Osteoblast (primary cell): ENCODE data around the gene GRHPR. TPM values are rescaled to one million over a fixed set of nuclear protein-coding genes. Genes with fewer than 3 reads are reported as not detected.
A peak's percentile ranks its signal among the peaks of the same experiment; 100 is the strongest.

Source experiments
- DNase-seq: peaks from one replicate; pipeline ENCODE4 v3.0.0; 2011; ENCODE audit warnings: low spot score, mixed read lengths; ENCODE audit not compliant: insufficient read length; ENCODE audit errors: missing footprints
- H2AFZ ChIP-seq: 2 replicates; pipeline ENCODE4 v1.6.0; 2011; ENCODE audit warnings: mild to moderate bottlenecking, low read length
- H3K27ac ChIP-seq: 2 replicates; pipeline ENCODE4 v1.5.1; 2011; ENCODE audit warnings: mild to moderate bottlenecking, low read depth, low read length, moderate library complexity
- H3K27me3 ChIP-seq: 2 replicates; pipeline ENCODE4 v1.6.0; 2012; ENCODE audit warnings: mild to moderate bottlenecking, control low read depth, inconsistent platforms, low read length, moderate library complexity; ENCODE audit not compliant: insufficient read depth
- H3K36me3 ChIP-seq: 2 replicates; pipeline ENCODE4 v1.5.1; 2011; ENCODE audit warnings: mild to moderate bottlenecking, low read length, control low read depth, moderate library complexity; ENCODE audit not compliant: insufficient read depth
- H3K4me1 ChIP-seq: 2 replicates; pipeline ENCODE4 v1.5.1; 2011; ENCODE audit warnings: mild to moderate bottlenecking, low read length, control low read depth, moderate library complexity; ENCODE audit not compliant: insufficient read depth
- H3K4me2 ChIP-seq: 2 replicates; pipeline ENCODE4 v1.6.0; 2011; ENCODE audit warnings: mild to moderate bottlenecking, low read length; ENCODE audit not compliant: insufficient read depth
- H3K4me3 ChIP-seq: fragments of 200-600 bp; sonication (generic); 3 replicates; pipeline ENCODE4 v1.5.1; 2012; ENCODE audit warnings: mild to moderate bottlenecking, low read length, inconsistent platforms; ENCODE audit not compliant: insufficient read depth
- H3K79me2 ChIP-seq: 2 replicates; pipeline ENCODE4 v1.6.0; 2012; ENCODE audit warnings: mild to moderate bottlenecking, low read length, control low read depth, inconsistent platforms; ENCODE audit not compliant: insufficient read depth
- H3K9me3 ChIP-seq: 2 replicates; pipeline ENCODE4 v1.5.1; 2011; ENCODE audit warnings: low read depth, low read length, control low read depth
- H4K20me1 ChIP-seq: 2 replicates; pipeline ENCODE4 v1.6.0; 2012; ENCODE audit warnings: mild to moderate bottlenecking, low read length, control low read depth; ENCODE audit not compliant: insufficient read depth
- total RNA-seq: library from RNA; depleted of rRNA; stranded (reverse); fragments of >200 nt; gene quantifications from 2 replicates; pipeline ENCODE4 v1.2.3, GENCODE V29; 2012
- TF ChIP-seq, protein P1 (sequence below): IDR thresholded peaks from 2 replicates; pipeline ENCODE4 v1.5.1; 2011; ENCODE audit warnings: mild to moderate bottlenecking, low read depth, low read length, moderate library complexity; ENCODE audit errors: extremely low read depth

GRHPR gene
- total RNA-seq: 149 and 165 TPM in 2 replicates

DNA sequence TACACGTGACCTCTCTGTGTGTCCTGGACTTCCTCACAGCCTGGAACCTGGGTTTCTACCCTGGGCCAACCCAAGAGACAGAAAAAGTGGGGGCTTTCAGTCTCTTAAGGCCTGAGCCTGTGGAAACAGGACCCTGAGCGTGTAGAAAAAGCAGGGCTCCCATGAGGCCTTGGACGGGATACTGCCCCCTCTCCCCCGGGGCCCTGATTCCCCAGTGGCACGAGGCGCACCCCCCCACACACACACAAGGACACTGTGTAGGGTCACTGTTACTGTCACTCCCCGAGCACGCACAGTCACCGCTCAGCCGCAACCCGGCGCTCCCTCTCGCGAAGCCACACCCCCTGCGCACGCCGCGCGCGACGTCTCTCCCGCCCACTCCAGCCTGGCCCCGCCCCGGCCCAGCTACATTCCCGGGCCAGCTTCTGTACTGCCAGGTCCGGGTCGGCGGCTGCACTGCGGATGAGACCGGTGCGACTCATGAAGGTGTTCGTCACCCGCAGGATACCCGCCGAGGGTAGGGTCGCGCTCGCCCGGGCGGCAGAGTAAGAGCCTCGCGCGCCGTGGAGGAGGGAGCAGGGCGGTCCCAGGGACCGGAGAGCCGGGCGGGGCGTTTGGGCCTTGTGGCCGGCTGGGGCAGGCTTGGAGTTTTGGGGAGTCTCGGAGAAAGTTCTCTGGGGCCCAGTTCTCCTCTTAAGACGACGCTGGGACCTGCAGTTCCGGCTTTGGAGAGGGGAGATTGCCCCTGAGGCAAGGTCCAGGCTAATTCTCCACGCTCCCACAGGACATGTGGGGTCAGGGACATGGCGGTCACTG is at the start of gene GRHPR:
Gene GRHPR, plus strand, starts transcription at position 408 of the 816 bp plus-strand sequence. Its CDS starts 55 bp downstream, at position 463.
- Histone ChIP-seq H2AFZ (peak within 1 kb of the TSS; percentile 93), H3K27me3 (no peaks in the 10 kb centered on the region), H3K4me1 (peaks cover 25% of the 10 kb centered on the region), H4K20me1 (peaks cover 15% of the 10 kb centered on the region), H3K4me3 (peak within 1 kb of the TSS; percentile 91), H3K9me3 (no peaks in the 10 kb centered on the region), H3K79me2 (peaks cover 45% of the 10 kb centered on the region), H3K36me3 (peaks cover 22% of the 10 kb centered on the region), H3K27ac (peak within 1 kb of the TSS; percentile 92), H3K4me2 (peak within 1 kb of the TSS; percentile 87)
- peak; percentile 98 for DNase-seq
- TF ChIP-seq, protein P1, sequence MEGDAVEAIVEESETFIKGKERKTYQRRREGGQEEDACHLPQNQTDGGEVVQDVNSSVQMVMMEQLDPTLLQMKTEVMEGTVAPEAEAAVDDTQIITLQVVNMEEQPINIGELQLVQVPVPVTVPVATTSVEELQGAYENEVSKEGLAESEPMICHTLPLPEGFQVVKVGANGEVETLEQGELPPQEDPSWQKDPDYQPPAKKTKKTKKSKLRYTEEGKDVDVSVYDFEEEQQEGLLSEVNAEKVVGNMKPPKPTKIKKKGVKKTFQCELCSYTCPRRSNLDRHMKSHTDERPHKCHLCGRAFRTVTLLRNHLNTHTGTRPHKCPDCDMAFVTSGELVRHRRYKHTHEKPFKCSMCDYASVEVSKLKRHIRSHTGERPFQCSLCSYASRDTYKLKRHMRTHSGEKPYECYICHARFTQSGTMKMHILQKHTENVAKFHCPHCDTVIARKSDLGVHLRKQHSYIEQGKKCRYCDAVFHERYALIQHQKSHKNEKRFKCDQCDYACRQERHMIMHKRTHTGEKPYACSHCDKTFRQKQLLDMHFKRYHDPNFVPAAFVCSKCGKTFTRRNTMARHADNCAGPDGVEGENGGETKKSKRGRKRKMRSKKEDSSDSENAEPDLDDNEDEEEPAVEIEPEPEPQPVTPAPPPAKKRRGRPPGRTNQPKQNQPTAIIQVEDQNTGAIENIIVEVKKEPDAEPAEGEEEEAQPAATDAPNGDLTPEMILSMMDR: no peak

GRCh38 chr9:37372839-37373238 is 49.7 kb upstream of the GRHPR start:
- H3K4me1 ChIP-seq: peaks cover 13% of the 10 kb centered on the region
- no peak overlapping the region for H3K27ac ChIP-seq
- no peaks in the 10 kb centered on the region for H3K9me3 ChIP-seq
- H3K79me2 ChIP-seq: no peaks in the 10 kb centered on the region
- no peak for DNase-seq
- H4K20me1 ChIP-seq: peaks cover 5% of the 10 kb centered on the region
- peaks cover 14% of the 10 kb centered on the region for H3K27me3 ChIP-seq
- H3K4me2 ChIP-seq: no peak overlapping the region
- H3K4me3 ChIP-seq: no peak overlapping the region
- TF ChIP-seq, protein P1: no peak
- H3K36me3 ChIP-seq: no peaks in the 10 kb centered on the region
- no peak overlapping the region for H2AFZ ChIP-seq

DNA sequence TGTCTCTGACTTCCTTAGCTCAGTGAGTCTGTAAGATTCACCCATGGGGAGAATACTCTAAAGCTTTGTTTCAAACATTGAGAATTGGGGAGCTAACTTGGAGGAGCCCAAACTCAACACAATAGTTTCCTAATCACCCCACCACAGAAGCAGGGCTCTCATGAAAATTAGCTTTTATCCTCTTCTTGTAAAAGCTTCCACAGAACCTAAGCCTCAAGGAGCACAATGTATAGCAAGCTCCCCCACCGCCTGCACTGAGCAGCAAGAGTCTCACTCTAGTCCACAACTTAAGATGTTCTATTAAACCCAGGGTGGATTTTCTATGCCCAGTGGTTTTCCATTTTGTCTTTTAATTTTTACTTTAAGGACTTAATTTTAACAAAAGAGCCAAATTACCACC is 48.9 kb upstream of the GRHPR start:
- Histone ChIP-seq H2AFZ (no peak overlapping the region), H3K4me3 (no peak overlapping the region), H3K27ac (no peak overlapping the region), H3K79me2 (no peaks in the 10 kb centered on the region), H3K4me2 (no peak overlapping the region), H3K27me3 (peaks cover 21% of the 10 kb centered on the region), H3K4me1 (peaks cover 13% of the 10 kb centered on the region), H3K9me3 (no peaks in the 10 kb centered on the region), H4K20me1 (peaks cover 5% of the 10 kb centered on the region), H3K36me3 (no peaks in the 10 kb centered on the region)
- DNase-seq: no peak
- TF ChIP-seq, protein P1: no peak

- Histone ChIP-seq H3K4me2 (no peak overlapping the region), H3K27me3 (peaks cover 25% of the 10 kb centered on the region), H3K36me3 (no peaks in the 10 kb centered on the region), H3K79me2 (no peaks in the 10 kb centered on the region), H3K4me3 (no peak overlapping the region), H2AFZ (no peak overlapping the region), H3K27ac (no peak overlapping the region), H3K4me1 (peaks cover 13% of the 10 kb centered on the region), H3K9me3 (no peaks in the 10 kb centered on the region), H4K20me1 (peaks cover 5% of the 10 kb centered on the region)
- TF ChIP-seq, protein P1: no peak
- DNase-seq: no peak
Measured at GRCh38 chr9:37374892-37375291, 47.6 kb upstream of the GRHPR start.
